Loucy (cell line): ENCODE measurements around the gene OR13J1.

Experiments
- H2AFZ ChIP-seq: fragments of 200-600 bp; sonication (generic); 2 replicates; pipeline ENCODE4 v1.6.0; 2016; ENCODE audit warnings: antibody characterized with exemption, mild to moderate bottlenecking, low read length, moderate library complexity
- H3F3A ChIP-seq: fragments of 200-600 bp; 2 replicates; pipeline ENCODE4 v1.6.0; 2016; ENCODE audit warnings: antibody characterized with exemption, low read depth, mild to moderate bottlenecking
- H3K27me3 ChIP-seq: fragments of 200-600 bp; sonication (generic); 2 replicates; pipeline ENCODE4 v1.6.1; 2014; ENCODE audit warnings: low read length, mild to moderate bottlenecking; ENCODE audit not compliant: insufficient read depth, poor library complexity, severe bottlenecking
- H3K36me3 ChIP-seq: fragments of 200-600 bp; sonication (generic); 2 replicates; pipeline ENCODE4 v1.6.1; 2016; ENCODE audit warnings: low read length; ENCODE audit not compliant: insufficient read depth
- H3K4me1 ChIP-seq: fragments of 200-600 bp; sonication (generic); 2 replicates; pipeline ENCODE4 v1.5.1; 2014; ENCODE audit warnings: low read length, mild to moderate bottlenecking; ENCODE audit not compliant: insufficient read depth, poor library complexity, severe bottlenecking
- H3K4me2 ChIP-seq: fragments of 200-600 bp; sonication (generic); 2 replicates; pipeline ENCODE4 v1.6.0; 2014; ENCODE audit warnings: antibody characterized with exemption, low read length, low read depth, mild to moderate bottlenecking; ENCODE audit not compliant: poor library complexity, severe bottlenecking
- H3K4me3 ChIP-seq: fragments of 200-600 bp; sonication (generic); 2 replicates; pipeline ENCODE4 v1.5.1; 2014; ENCODE audit warnings: low read length, mild to moderate bottlenecking, mixed read lengths; ENCODE audit not compliant: poor library complexity, severe bottlenecking
- H3K79me2 ChIP-seq: fragments of 200-600 bp; sonication (generic); 2 replicates; pipeline ENCODE4 v1.6.1; 2014; ENCODE audit warnings: low read length; ENCODE audit not compliant: insufficient read depth
- H3K9ac ChIP-seq: fragments of 200-600 bp; sonication (generic); 2 replicates; pipeline ENCODE4 v1.6.0; 2014; ENCODE audit warnings: mild to moderate bottlenecking, low read depth, low read length, moderate library complexity; ENCODE audit not compliant: poor library complexity, severe bottlenecking
- H3K9me2 ChIP-seq: fragments of 200-600 bp; sonication (generic); replicated peaks from 2 replicates; pipeline ENCODE4 v1.6.1; 2016; ENCODE audit warnings: low read depth, low read length, mixed read lengths
- H3K9me3 ChIP-seq: fragments of 200-600 bp; sonication (generic); 2 replicates; pipeline ENCODE4 v1.6.1; 2014; ENCODE audit warnings: mild to moderate bottlenecking, antibody characterized with exemption, low read length, low read depth; ENCODE audit not compliant: insufficient read depth
- H4K20me1 ChIP-seq: fragments of 200-600 bp; sonication (generic); 2 replicates; pipeline ENCODE4 v1.6.0; 2014; ENCODE audit warnings: antibody characterized with exemption, low read length, mild to moderate bottlenecking; ENCODE audit not compliant: insufficient read depth, poor library complexity, severe bottlenecking
- CTCF ChIP-seq: fragments of 200-600 bp; sonication (generic); conservative IDR thresholded peaks from 2 replicates; pipeline ENCODE4 v1.5.1; 2014; ENCODE audit warnings: mild to moderate bottlenecking, antibody characterized with exemption, low read length
- EZH2phosphoT487 ChIP-seq: fragments of 200-600 bp; IDR thresholded peaks from 2 replicates; pipeline ENCODE4 v1.6.1; 2018; ENCODE audit warnings: antibody characterized with exemption, mild to moderate bottlenecking, moderate library complexity, borderline replicate concordance

OR13J1 gene

GRCh38 chr9:35827486-35827885 is 42.7 kb downstream of the OR13J1 start:
- H3K9me2 ChIP-seq = no peaks in the 10 kb centered on the region
- H4K20me1 ChIP-seq = no peaks in the 10 kb centered on the region
- no peaks in the 10 kb centered on the region for H3F3A ChIP-seq
- H3K27me3 ChIP-seq = no peaks in the 10 kb centered on the region
- no peak overlapping the region for H3K4me2 ChIP-seq
- no peaks in the 10 kb centered on the region for H3K9me3 ChIP-seq
- H3K9ac ChIP-seq = no peak overlapping the region
- H3K36me3 ChIP-seq = no peaks in the 10 kb centered on the region
- no peaks in the 10 kb centered on the region for H3K79me2 ChIP-seq
- TF ChIP-seq CTCF (no peak), EZH2phosphoT487 (no peak)
- no peak overlapping the region for H3K4me3 ChIP-seq
- H3K4me1 ChIP-seq = peaks cover 37% of the 10 kb centered on the region
- no peak overlapping the region for H2AFZ ChIP-seq

- TF ChIP-seq CTCF (peak; percentile 98), EZH2phosphoT487 (no peak)
- H3K9me2 ChIP-seq = no peaks in the 10 kb centered on the region
- peaks cover 28% of the 10 kb centered on the region for H3K4me1 ChIP-seq
- H4K20me1 ChIP-seq = no peaks in the 10 kb centered on the region
- no peaks in the 10 kb centered on the region for H3F3A ChIP-seq
- H2AFZ ChIP-seq = peak overlapping the region; percentile 83
- H3K79me2 ChIP-seq = no peaks in the 10 kb centered on the region
- no peaks in the 10 kb centered on the region for H3K9me3 ChIP-seq
- H3K4me2 ChIP-seq = peak overlapping the region; percentile 75
- H3K4me3 ChIP-seq = peak overlapping the region; percentile 51
- H3K36me3 ChIP-seq = no peaks in the 10 kb centered on the region
- no peaks in the 10 kb centered on the region for H3K27me3 ChIP-seq
- peak overlapping the region; percentile 60 for H3K9ac ChIP-seq
Measured at GRCh38 chr9:35826071-35826701, 44.0 kb downstream of the OR13J1 start.

DNA sequence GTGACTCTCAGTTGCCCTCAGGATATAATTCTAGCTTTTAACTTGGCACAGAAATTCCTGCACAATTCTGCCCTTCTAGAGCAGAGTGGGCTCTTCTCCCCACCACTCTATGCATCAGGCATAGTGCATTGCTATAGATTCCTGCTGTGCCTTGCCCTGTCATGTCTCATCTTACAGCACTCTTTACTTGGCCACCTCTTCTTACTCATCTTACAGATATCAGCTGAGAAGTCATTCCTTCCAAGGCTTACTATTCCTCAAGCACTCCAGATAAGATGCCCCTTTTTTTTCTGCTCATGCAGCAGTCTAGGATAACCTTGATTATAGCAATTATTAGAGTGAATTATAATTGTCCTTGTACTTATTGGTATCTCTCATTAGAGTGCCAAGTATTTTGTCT is 47.3 kb downstream of the OR13J1 start:
- H3K9ac ChIP-seq = no peak overlapping the region
- H3K4me1 ChIP-seq = peaks cover 6% of the 10 kb centered on the region
- H3K4me2 ChIP-seq = no peak overlapping the region
- no peaks in the 10 kb centered on the region for H3K9me2 ChIP-seq
- no peaks in the 10 kb centered on the region for H3F3A ChIP-seq
- H3K4me3 ChIP-seq = no peak overlapping the region
- TF ChIP-seq EZH2phosphoT487 = no peak
- no peak for TF ChIP-seq CTCF
- H4K20me1 ChIP-seq = no peaks in the 10 kb centered on the region
- no peaks in the 10 kb centered on the region for H3K9me3 ChIP-seq
- H3K27me3 ChIP-seq = no peaks in the 10 kb centered on the region
- no peak overlapping the region for H2AFZ ChIP-seq
- no peaks in the 10 kb centered on the region for H3K36me3 ChIP-seq
- no peaks in the 10 kb centered on the region for H3K79me2 ChIP-seq
